Measurements from ENCODE around the gene ACER1.

GRCh38 chr19:6376512-6377190 lies 43.2 kb upstream of the ACER1 start:
- no peak for TF ChIP-seq POLR2A (IDR thresholded peaks at IDR 0.05; ENCODE audit: low read depth, low read length)
- TF ChIP-seq TAF1 (IDR thresholded peaks at IDR 0.05; ENCODE audit: low read depth, low read length), result no peak
